Calu3 (cell line): ENCODE data around the gene PPP2R5E. TPM values are rescaled to one million over a fixed set of nuclear protein-coding genes. Genes with fewer than 3 reads are reported as not detected.

ENCODE experiments used
- BruUV-seq: library from RNA; stranded (reverse); fragments of 400-500 nt; replicated peaks from 2 replicates; lab custom pipeline; 2021; lab: Mats Ljungman, UMichigan
- CTCF ChIA-PET: fragments of 300-600 bp; sonication (Branson Sonifier 250); formaldehyde crosslinking; loops from one replicate; lab custom pipeline; 2022; ENCODE audit warnings: antibody characterized with exemption; lab: Charles Lee
- DNase-seq: peaks from one replicate; pipeline ENCODE4 v3.0.0; 2022
- H3K27ac Mint-ChIP-seq: one replicate; pipeline ENCODE4 v1.8.0; 2022; ENCODE audit warnings: mixed read lengths; ENCODE audit not compliant: unreplicated experiment
- H3K27me3 Mint-ChIP-seq: one replicate; pipeline ENCODE4 v1.8.0; 2022; ENCODE audit warnings: mixed read lengths; ENCODE audit not compliant: unreplicated experiment
- H3K36me3 Mint-ChIP-seq: one replicate; pipeline ENCODE4 v1.8.0; 2022; ENCODE audit warnings: mild to moderate bottlenecking, moderate library complexity, mixed read lengths; ENCODE audit not compliant: insufficient read depth, unreplicated experiment
- H3K4me1 Mint-ChIP-seq: one replicate; pipeline ENCODE4 v1.8.0; 2022; ENCODE audit warnings: mild to moderate bottlenecking, low read depth, mixed read lengths; ENCODE audit not compliant: unreplicated experiment
- H3K4me3 Mint-ChIP-seq: one replicate; pipeline ENCODE4 v1.8.0; 2022; ENCODE audit warnings: mild to moderate bottlenecking, low read depth, moderate library complexity, mixed read lengths; ENCODE audit not compliant: unreplicated experiment
- H3K9me3 Mint-ChIP-seq: one replicate; pipeline ENCODE4 v1.8.0; 2022; ENCODE audit warnings: low read depth, mixed read lengths; ENCODE audit not compliant: unreplicated experiment
- intact Hi-C: fragments of 100-400 bp; cut with micrococcal nuclease; formaldehyde crosslinking; loops from one replicate; pipeline ENCODE4 v1.10.0; 2022; ENCODE audit not compliant: unreplicated experiment
- total RNA-seq: library from RNA; stranded (reverse); gene quantifications from 2 replicates; pipeline ENCODE4 v1.2.3, GENCODE V29; 2022
- TF ChIP-seq, protein P1 (sequence below): fragments of 200-600 bp; IDR thresholded peaks from one replicate; pipeline ENCODE4 v1.8.0; 2022; ENCODE audit warnings: antibody characterized with exemption; ENCODE audit not compliant: unreplicated experiment

PPP2R5E gene
- total RNA-seq, 1 experiment from 2014 or later, result 52.5 TPM

DNA sequence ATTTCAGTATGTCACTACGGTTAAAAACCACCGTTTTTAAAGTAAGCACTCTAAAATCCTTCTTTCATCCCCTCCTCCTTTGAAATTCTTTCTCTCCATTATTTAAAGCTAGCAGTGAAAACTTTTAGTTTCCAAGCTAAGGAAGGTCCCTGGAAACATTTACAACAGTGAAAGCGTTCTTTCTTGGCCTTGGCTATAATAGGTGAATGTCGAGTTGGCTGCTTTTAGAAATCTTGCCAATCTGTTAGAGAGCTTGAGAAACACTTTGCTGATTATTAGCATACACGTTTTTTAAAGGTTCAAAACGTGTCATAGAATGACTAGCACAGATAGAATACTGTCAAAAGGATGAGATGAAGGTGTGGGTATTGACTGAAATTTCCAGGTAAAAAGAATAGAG, 83.4 kb downstream of the PPP2R5E start:
- CTCF ChIA-PET, result no interaction called here
- intact Hi-C loops, result no loop called here
- no peak for DNase-seq
- TF ChIP-seq, protein P1, sequence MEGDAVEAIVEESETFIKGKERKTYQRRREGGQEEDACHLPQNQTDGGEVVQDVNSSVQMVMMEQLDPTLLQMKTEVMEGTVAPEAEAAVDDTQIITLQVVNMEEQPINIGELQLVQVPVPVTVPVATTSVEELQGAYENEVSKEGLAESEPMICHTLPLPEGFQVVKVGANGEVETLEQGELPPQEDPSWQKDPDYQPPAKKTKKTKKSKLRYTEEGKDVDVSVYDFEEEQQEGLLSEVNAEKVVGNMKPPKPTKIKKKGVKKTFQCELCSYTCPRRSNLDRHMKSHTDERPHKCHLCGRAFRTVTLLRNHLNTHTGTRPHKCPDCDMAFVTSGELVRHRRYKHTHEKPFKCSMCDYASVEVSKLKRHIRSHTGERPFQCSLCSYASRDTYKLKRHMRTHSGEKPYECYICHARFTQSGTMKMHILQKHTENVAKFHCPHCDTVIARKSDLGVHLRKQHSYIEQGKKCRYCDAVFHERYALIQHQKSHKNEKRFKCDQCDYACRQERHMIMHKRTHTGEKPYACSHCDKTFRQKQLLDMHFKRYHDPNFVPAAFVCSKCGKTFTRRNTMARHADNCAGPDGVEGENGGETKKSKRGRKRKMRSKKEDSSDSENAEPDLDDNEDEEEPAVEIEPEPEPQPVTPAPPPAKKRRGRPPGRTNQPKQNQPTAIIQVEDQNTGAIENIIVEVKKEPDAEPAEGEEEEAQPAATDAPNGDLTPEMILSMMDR, result no peak
- Mint-ChIP-seq H3K36me3 (peaks cover 3% of the 10 kb centered on the region), H3K27me3 (no peaks in the 10 kb centered on the region), H3K9me3 (no peaks in the 10 kb centered on the region), H3K27ac (no peak overlapping the region), H3K4me3 (no peak overlapping the region), H3K4me1 (peaks cover 25% of the 10 kb centered on the region)
- BruUV-seq, result no TSS peak

DNA sequence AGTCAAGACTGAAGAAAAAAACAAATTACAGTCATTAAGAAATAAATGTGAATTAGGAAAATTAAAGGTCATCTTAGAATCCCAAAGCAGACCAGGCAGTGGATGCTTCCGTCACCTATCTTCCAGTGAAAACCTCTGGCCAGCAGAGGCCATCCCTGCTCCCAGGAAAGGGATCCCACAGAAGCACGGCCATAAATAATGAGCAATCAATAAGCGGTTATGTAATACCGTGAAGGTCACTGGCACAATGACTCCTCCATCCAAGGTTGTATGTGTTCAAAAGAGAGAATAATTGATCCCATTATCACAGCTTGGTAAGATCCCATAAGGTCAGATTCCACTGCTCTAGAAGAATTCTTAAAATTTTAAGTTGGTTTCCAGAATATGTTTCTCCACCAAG, 85.7 kb downstream of the PPP2R5E start:
- Mint-ChIP-seq H3K36me3 (peaks cover 3% of the 10 kb centered on the region), H3K9me3 (no peaks in the 10 kb centered on the region), H3K27ac (no peak overlapping the region), H3K4me1 (peaks cover 18% of the 10 kb centered on the region), H3K27me3 (no peaks in the 10 kb centered on the region), H3K4me3 (no peak overlapping the region)
- CTCF ChIA-PET, result interaction anchor here (1.3 kb wide), 1 partner anchor 9 kb away, joined by 4 read pairs; no protein-coding TSS in a partner anchor
- intact Hi-C loops, result no loop called here
- no peak for DNase-seq
- TF ChIP-seq, protein P1, result no peak
- no TSS peak for BruUV-seq

DNA sequence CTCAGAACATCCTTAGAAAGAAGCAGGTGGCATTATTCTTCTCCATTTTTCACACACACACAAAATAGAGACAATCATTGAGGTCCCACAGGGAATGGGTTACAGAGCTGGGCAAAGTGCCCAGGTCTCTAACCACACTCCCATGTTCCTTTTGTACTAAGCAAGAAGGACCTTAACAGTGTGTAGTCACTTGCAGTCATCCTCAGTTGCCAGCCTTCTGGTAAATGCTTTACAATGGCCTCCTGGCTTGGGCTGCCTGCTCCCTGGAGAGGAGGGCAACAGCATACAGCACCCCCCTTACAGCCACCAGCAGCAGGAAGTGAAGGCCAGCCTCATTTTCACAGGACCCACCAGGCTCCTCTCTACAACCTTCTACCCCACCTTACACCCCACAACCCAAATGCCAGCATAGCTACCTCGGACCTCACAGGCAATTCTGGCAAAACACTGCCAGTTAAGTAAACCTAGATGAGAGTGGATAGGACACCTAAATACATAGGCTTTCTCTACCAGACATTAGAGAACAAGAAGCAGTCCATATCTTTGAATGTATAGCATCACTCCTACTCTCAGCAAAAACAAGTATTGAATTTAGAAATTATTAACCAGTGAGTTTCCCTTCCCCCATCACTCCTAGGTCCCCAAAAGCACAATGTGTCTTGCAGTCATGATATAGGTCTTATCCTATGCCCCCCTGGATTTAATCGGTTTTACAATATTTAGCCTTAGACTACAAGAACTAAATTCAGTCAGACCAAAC, 88.1 kb downstream of the PPP2R5E start:
- DNase-seq, result no peak
- CTCF ChIA-PET, result no interaction called here
- Mint-ChIP-seq H3K36me3 (peaks cover 3% of the 10 kb centered on the region), H3K27ac (no peak overlapping the region), H3K27me3 (no peaks in the 10 kb centered on the region), H3K4me3 (no peak overlapping the region), H3K4me1 (peaks cover 34% of the 10 kb centered on the region), H3K9me3 (no peaks in the 10 kb centered on the region)
- TF ChIP-seq, protein P1, result no peak
- intact Hi-C loops, result no loop called here
- BruUV-seq, result no TSS peak

DNA sequence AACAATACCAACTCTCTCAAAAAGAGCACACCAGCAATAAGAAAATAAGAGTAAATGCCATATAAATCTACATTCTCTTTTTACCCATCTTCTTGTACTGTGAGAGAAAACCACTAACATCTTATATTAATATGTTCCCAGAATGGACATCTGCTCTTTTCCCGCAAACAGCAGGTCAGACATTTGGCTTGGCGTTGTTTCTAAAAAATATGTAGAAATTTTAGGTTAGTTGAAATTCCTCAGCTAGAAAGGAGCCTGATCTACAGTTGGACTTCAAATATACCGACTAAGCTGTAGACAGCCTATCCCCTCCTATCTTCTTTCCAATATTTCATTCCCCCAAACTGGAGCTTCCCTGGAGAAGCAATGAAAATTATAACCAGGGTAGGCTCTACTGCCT, 88.7 kb downstream of the PPP2R5E start:
- Mint-ChIP-seq H3K4me1 (peaks cover 34% of the 10 kb centered on the region), H3K27ac (no peak overlapping the region), H3K27me3 (no peaks in the 10 kb centered on the region), H3K4me3 (no peak overlapping the region), H3K9me3 (no peaks in the 10 kb centered on the region), H3K36me3 (peaks cover 3% of the 10 kb centered on the region)
- BruUV-seq, result no TSS peak
- TF ChIP-seq, protein P1, result no peak
- no peak for DNase-seq
- CTCF ChIA-PET, result no interaction called here
- intact Hi-C loops, result no loop called here
